Smooth muscle cell (in vitro differentiated cells): ENCODE measurements around the gene ATMIN. TPM values are rescaled to one million over a fixed set of nuclear protein-coding genes. Genes with fewer than 3 reads are reported as not detected.

Source experiments
- DNase-seq: peaks from one replicate; lab custom pipeline; 2025; ENCODE audit not compliant: unreplicated experiment; lab: John Stamatoyannopoulos, UW
- H2AFZ ChIP-seq: fragments of 200-600 bp; sonication (generic); 2 replicates; pipeline ENCODE4 v1.6.0; 2016; ENCODE audit warnings: antibody characterized with exemption, low read depth, mild to moderate bottlenecking
- H3F3A ChIP-seq: fragments of 200-600 bp; sonication (generic); 2 replicates; pipeline ENCODE4 v1.6.0; 2017; ENCODE audit warnings: antibody characterized with exemption, low read depth
- H3K27ac ChIP-seq: fragments of 200-600 bp; sonication (generic); 2 replicates; pipeline ENCODE4 v1.5.1; 2016; ENCODE audit warnings: low read depth, mild to moderate bottlenecking
- H3K27me3 ChIP-seq: fragments of 200-600 bp; sonication (generic); 2 replicates; pipeline ENCODE4 v1.6.1; 2016; ENCODE audit warnings: low read depth, mild to moderate bottlenecking
- H3K36me3 ChIP-seq: fragments of 200-600 bp; sonication (generic); 2 replicates; pipeline ENCODE4 v1.5.1; 2016; ENCODE audit warnings: low read depth
- H3K4me1 ChIP-seq: fragments of 200-600 bp; sonication (generic); 2 replicates; pipeline ENCODE4 v1.5.1; 2016; ENCODE audit warnings: low read depth
- H3K4me2 ChIP-seq: fragments of 200-600 bp; sonication (generic); 2 replicates; pipeline ENCODE4 v1.6.0; 2016; ENCODE audit warnings: mild to moderate bottlenecking
- H3K4me3 ChIP-seq: fragments of 200-600 bp; sonication (generic); 2 replicates; pipeline ENCODE4 v1.5.1; 2016; ENCODE audit warnings: mild to moderate bottlenecking
- H3K79me2 ChIP-seq: fragments of 200-600 bp; sonication (generic); 2 replicates; pipeline ENCODE4 v1.6.0; 2016; ENCODE audit warnings: low read depth, mild to moderate bottlenecking
- H3K9ac ChIP-seq: fragments of 200-600 bp; sonication (generic); 2 replicates; pipeline ENCODE4 v1.6.0; 2016; ENCODE audit warnings: low read depth
- H3K9me3 ChIP-seq: fragments of 200-600 bp; sonication (generic); replicated peaks from 2 replicates; pipeline ENCODE4 v1.5.1; 2016; ENCODE audit warnings: low read depth
- H4K20me1 ChIP-seq: fragments of 200-600 bp; sonication (generic); 2 replicates; pipeline ENCODE4 v1.6.0; 2016; ENCODE audit warnings: low read depth
- CTCF ChIP-seq: fragments of 200-600 bp; sonication (generic); IDR thresholded peaks from 2 replicates; pipeline ENCODE4 v1.5.1; 2017; ENCODE audit warnings: borderline replicate concordance, mild to moderate bottlenecking, antibody characterized with exemption; ENCODE audit not compliant: insufficient read depth, poor library complexity, severe bottlenecking
- WGBS: methylation state at CpG from one replicate; pipeline ENCODE4 v1.1.7; 2016; ENCODE audit warnings: low lambda C conversion rate; 5-methylcytosine and 5-hydroxymethylcytosine counted together
- polyA plus RNA-seq: library from polyadenylated mRNA; unstranded; fragments of >200 nt; fragmentation: Nextera tagmentation; extraction: Ambion mirVana; gene quantifications from 2 replicates; pipeline ENCODE4 v1.2.1, GENCODE V29; 2016
- total RNA-seq: library from RNA; depleted of rRNA; stranded (reverse); fragments of >200 nt; gene quantifications from 2 replicates; pipeline ENCODE4 v1.2.3, GENCODE V29; 2014

Gene ATMIN
- total and polyA plus RNA-seq, 2 experiments from 2014 or later: 28.7 to 38.3 TPM

GRCh38 chr16:80990577-80990976, 45.1 kb upstream of the ATMIN start:
- Histone ChIP-seq H2AFZ (no peak overlapping the region), H3K27me3 (no peaks in the 10 kb centered on the region), H3K36me3 (no peaks in the 10 kb centered on the region), H3K4me2 (no peak overlapping the region), H3K79me2 (peaks cover 42% of the 10 kb centered on the region), H3K4me3 (no peak overlapping the region), H3K4me1 (peaks cover 12% of the 10 kb centered on the region), H3F3A (peaks cover 9% of the 10 kb centered on the region), H3K27ac (no peak overlapping the region), H3K9me3 (no peaks in the 10 kb centered on the region), H3K9ac (no peak overlapping the region), H4K20me1 (peaks cover 29% of the 10 kb centered on the region)
- TF ChIP-seq CTCF: no peak
- WGBS: 94% methylated on average over 3 of the region's 3 CpGs
- no peak for DNase-seq

- H3K9ac ChIP-seq: no peak overlapping the region
- H3K79me2 ChIP-seq: peaks cover 46% of the 10 kb centered on the region
- H3K27me3 ChIP-seq: no peaks in the 10 kb centered on the region
- no peaks in the 10 kb centered on the region for H3K36me3 ChIP-seq
- no peak for DNase-seq
- no peak overlapping the region for H3K4me2 ChIP-seq
- H4K20me1 ChIP-seq: peaks cover 25% of the 10 kb centered on the region
- TF ChIP-seq CTCF: no peak
- peak overlapping the region; percentile 28 for H3K27ac ChIP-seq
- 90% methylated on average over 2 of the region's 2 CpGs for WGBS
- H3K4me1 ChIP-seq: peaks cover 12% of the 10 kb centered on the region
- no peaks in the 10 kb centered on the region for H3K9me3 ChIP-seq
- peaks cover 9% of the 10 kb centered on the region for H3F3A ChIP-seq
- no peak overlapping the region for H3K4me3 ChIP-seq
- H2AFZ ChIP-seq: no peak overlapping the region
These were observed 44.7 kb upstream of the ATMIN start for GRCh38 chr16:80990978-80991377.

- no peak for TF ChIP-seq CTCF
- 65% methylated on average over 6 of the region's 6 CpGs for WGBS
- H3K4me1 ChIP-seq: peaks cover 11% of the 10 kb centered on the region
- H3K9ac ChIP-seq: peak overlapping the region; percentile 87
- no peaks in the 10 kb centered on the region for H3K9me3 ChIP-seq
- H3K27me3 ChIP-seq: no peaks in the 10 kb centered on the region
- no peaks in the 10 kb centered on the region for H3K36me3 ChIP-seq
- H2AFZ ChIP-seq: no peak overlapping the region
- peaks cover 9% of the 10 kb centered on the region for H3F3A ChIP-seq
- H3K79me2 ChIP-seq: peaks cover 56% of the 10 kb centered on the region
- peak overlapping the region; percentile 83 for H3K4me2 ChIP-seq
- no peak overlapping the region for H3K4me3 ChIP-seq
- no peak for DNase-seq
- peak overlapping the region; percentile 99 for H3K27ac ChIP-seq
- H4K20me1 ChIP-seq: peaks cover 17% of the 10 kb centered on the region
These were observed 43.7 kb upstream of the ATMIN start for GRCh38 chr16:80991792-80992430.
